Activated CD8-positive, alpha-beta memory T cell treated with anti-CD3 and anti-CD28 coated beads, Interleukin-2, amount 10 ng/mL, durations not matched to agents 7 days and 5 days (primary cell): Measurements from ENCODE around the gene RADIL. TPM values are rescaled to one million over a fixed set of nuclear protein-coding genes. Genes with fewer than 3 reads are reported as not detected.

ENCODE experiments used
- ATAC-seq: fragments of 150-1000 bp; cut with Tn5 transposase; one replicate; pipeline ENCODE4 v1.10.0; 2021; ENCODE audit warnings: moderate library complexity
- CTCF ChIA-PET: fragments of 350-600 bp; sonication (Branson Sonifier 250); formaldehyde crosslinking; loops from one replicate; lab custom pipeline; 2021; ENCODE audit warnings: antibody characterized with exemption; lab: Charles Lee
- DNase-seq: peaks from one replicate; pipeline ENCODE4 v3.0.0-alpha.2; 2020
- H3K27ac Mint-ChIP-seq: one replicate; pipeline ENCODE4 v1.8.0; 2021; ENCODE audit warnings: mild to moderate bottlenecking, mixed read lengths
- H3K27me3 Mint-ChIP-seq: one replicate; pipeline ENCODE4 v1.8.0; 2021; ENCODE audit warnings: mixed read lengths
- H3K36me3 Mint-ChIP-seq: one replicate; pipeline ENCODE4 v1.8.0; 2021; ENCODE audit warnings: mild to moderate bottlenecking, mixed read lengths
- H3K4me1 Mint-ChIP-seq: one replicate; pipeline ENCODE4 v1.8.0; 2021; ENCODE audit warnings: mixed read lengths
- H3K4me3 Mint-ChIP-seq: one replicate; pipeline ENCODE4 v1.8.0; 2021; ENCODE audit warnings: mild to moderate bottlenecking, moderate library complexity, mixed read lengths
- H3K9me3 Mint-ChIP-seq: one replicate; pipeline ENCODE4 v1.8.0; 2022; ENCODE audit warnings: low read depth, mixed read lengths
- total RNA-seq, 2 experiments: library from RNA; stranded (reverse); gene quantifications; one replicate each; pipeline ENCODE4 v1.2.3, GENCODE V29; 2021

The RADIL gene
- total RNA-seq, 2 experiments from 2014 or later, result 0.12 TPM; not detected in 1

GRCh38 chr7:4856336-4857057 is 27.0 kb downstream of the RADIL start:
- Mint-ChIP-seq H3K9me3 (no peaks in the 10 kb centered on the region), H3K4me1 (peaks cover 5% of the 10 kb centered on the region), H3K27me3 (peaks cover 46% of the 10 kb centered on the region), H3K4me3 (no peak overlapping the region), H3K27ac (no peak overlapping the region), H3K36me3 (no peaks in the 10 kb centered on the region)
- ATAC-seq (no peak), DNase-seq (no peak)
- CTCF ChIA-PET, result interaction anchor here (1.2 kb wide), 1 partner anchor 58 kb away, joined by 4 read pairs; no protein-coding TSS in a partner anchor

GRCh38 chr7:4854916-4855315 is 28.6 kb downstream of the RADIL start:
- Mint-ChIP-seq H3K4me3 (no peak overlapping the region), H3K4me1 (peaks cover 8% of the 10 kb centered on the region), H3K9me3 (no peaks in the 10 kb centered on the region), H3K27me3 (peaks cover 31% of the 10 kb centered on the region), H3K27ac (no peak overlapping the region), H3K36me3 (no peaks in the 10 kb centered on the region)
- DNase-seq (no peak), ATAC-seq (no peak)
- CTCF ChIA-PET, result interaction anchor here (0.6 kb wide), 1 partner anchor 320 kb away, joined by 3 read pairs; no protein-coding TSS in a partner anchor

GRCh38 chr7:4851459-4852422 is 31.8 kb downstream of the RADIL start:
- H3K9me3 Mint-ChIP-seq, result no peaks in the 10 kb centered on the region
- peaks cover 8% of the 10 kb centered on the region for H3K27me3 Mint-ChIP-seq
- H3K4me3 Mint-ChIP-seq, result no peak overlapping the region
- peaks cover 8% of the 10 kb centered on the region for H3K4me1 Mint-ChIP-seq
- H3K27ac Mint-ChIP-seq, result no peak overlapping the region
- H3K36me3 Mint-ChIP-seq, result no peaks in the 10 kb centered on the region
- peak; percentile 67 for ATAC-seq
- CTCF ChIA-PET, result no interaction called here
- no peak for DNase-seq

GRCh38 chr7:4850262-4850795 is 33.2 kb downstream of the RADIL start:
- ATAC-seq, result no peak
- no peak for DNase-seq
- no peaks in the 10 kb centered on the region for H3K9me3 Mint-ChIP-seq
- CTCF ChIA-PET, result interaction anchor here (1.0 to 3.2 kb wide), 5 partner anchors 12 to 235 kb away, joined by 3 to 14 read pairs (median 4); partner anchors contain the start of gene RADIL
- no peaks in the 10 kb centered on the region for H3K36me3 Mint-ChIP-seq
- H3K27ac Mint-ChIP-seq, result no peak overlapping the region
- peaks cover 8% of the 10 kb centered on the region for H3K4me1 Mint-ChIP-seq
- peaks cover 8% of the 10 kb centered on the region for H3K27me3 Mint-ChIP-seq
- no peak overlapping the region for H3K4me3 Mint-ChIP-seq

GRCh38 chr7:4849390-4849789 is 34.1 kb downstream of the RADIL start:
- Mint-ChIP-seq H3K27ac (no peak overlapping the region), H3K9me3 (no peaks in the 10 kb centered on the region), H3K36me3 (no peaks in the 10 kb centered on the region), H3K4me3 (no peak overlapping the region), H3K27me3 (peaks cover 14% of the 10 kb centered on the region), H3K4me1 (peaks cover 8% of the 10 kb centered on the region)
- ATAC-seq (peak; percentile 60), DNase-seq (peak; percentile 50)
- CTCF ChIA-PET, result interaction anchor here (1.0 to 3.2 kb wide), 5 partner anchors 13 to 236 kb away, joined by 3 to 14 read pairs (median 4); partner anchors contain the start of gene RADIL

GRCh38 chr7:4845740-4846142 is 37.8 kb downstream of the RADIL start:
- Mint-ChIP-seq H3K27me3 (peaks cover 14% of the 10 kb centered on the region), H3K4me3 (no peak overlapping the region), H3K9me3 (no peaks in the 10 kb centered on the region), H3K27ac (no peak overlapping the region), H3K4me1 (no peaks in the 10 kb centered on the region), H3K36me3 (no peaks in the 10 kb centered on the region)
- CTCF ChIA-PET, result interaction anchor here (0.6 to 1.0 kb wide), 2 partner anchors 38 to 278 kb away, joined by 3 to 5 read pairs; partner anchors contain the start of gene RADIL
- DNase-seq (no peak), ATAC-seq (no peak)

GRCh38 chr7:4842319-4843064 is 41.0 kb downstream of the RADIL start:
- no peak overlapping the region for H3K4me3 Mint-ChIP-seq
- H3K27me3 Mint-ChIP-seq, result peaks cover 10% of the 10 kb centered on the region
- CTCF ChIA-PET, result no interaction called here
- ATAC-seq, result no peak
- H3K9me3 Mint-ChIP-seq, result no peaks in the 10 kb centered on the region
- DNase-seq, result no peak
- no peaks in the 10 kb centered on the region for H3K36me3 Mint-ChIP-seq
- H3K4me1 Mint-ChIP-seq, result no peaks in the 10 kb centered on the region
- H3K27ac Mint-ChIP-seq, result no peak overlapping the region

GRCh38 chr7:4841836-4842235 is 41.7 kb downstream of the RADIL start:
- CTCF ChIA-PET, result no interaction called here
- no peaks in the 10 kb centered on the region for H3K9me3 Mint-ChIP-seq
- no peak overlapping the region for H3K4me3 Mint-ChIP-seq

GRCh38 chr7:4841007-4841784 is 42.3 kb downstream of the RADIL start:
- Mint-ChIP-seq H3K27ac (no peak overlapping the region), H3K36me3 (no peaks in the 10 kb centered on the region), H3K4me1 (no peaks in the 10 kb centered on the region), H3K4me3 (no peak overlapping the region), H3K9me3 (no peaks in the 10 kb centered on the region), H3K27me3 (peaks cover 10% of the 10 kb centered on the region)
- ATAC-seq (no peak), DNase-seq (no peak)
- CTCF ChIA-PET, result no interaction called here

More at GRCh38 chr7:4841836-4842235, 41.7 kb downstream of the RADIL start:
- no peaks in the 10 kb centered on the region for H3K4me1 Mint-ChIP-seq
- no peak overlapping the region for H3K27ac Mint-ChIP-seq
- ATAC-seq (no peak), DNase-seq (no peak)
- H3K27me3 Mint-ChIP-seq, result peaks cover 10% of the 10 kb centered on the region
- no peaks in the 10 kb centered on the region for H3K36me3 Mint-ChIP-seq

- Mint-ChIP-seq H3K27ac (no peak overlapping the region), H3K27me3 (peaks cover 4% of the 10 kb centered on the region)
These were observed 43.4 kb downstream of the RADIL start for GRCh38 chr7:4840079-4840501.

GRCh38 chr7:4838626-4839334 is 44.7 kb downstream of the RADIL start:
- Mint-ChIP-seq H3K27me3 (no peaks in the 10 kb centered on the region), H3K4me1 (no peaks in the 10 kb centered on the region), H3K36me3 (no peaks in the 10 kb centered on the region), H3K9me3 (no peaks in the 10 kb centered on the region), H3K27ac (no peak overlapping the region), H3K4me3 (no peak overlapping the region)
- CTCF ChIA-PET, result interaction anchor here (1.0 kb wide), 1 partner anchor 8 kb away, joined by 4 read pairs; no protein-coding TSS in a partner anchor
- DNase-seq (no peak), ATAC-seq (no peak)

More at GRCh38 chr7:4840079-4840501, 43.4 kb downstream of the RADIL start:
- ATAC-seq (no peak), DNase-seq (no peak)
- CTCF ChIA-PET, result no interaction called here
- H3K4me1 Mint-ChIP-seq, result no peaks in the 10 kb centered on the region
- H3K36me3 Mint-ChIP-seq, result no peaks in the 10 kb centered on the region
- H3K4me3 Mint-ChIP-seq, result no peak overlapping the region
- no peaks in the 10 kb centered on the region for H3K9me3 Mint-ChIP-seq
